Occipital lobe (tissue), 2 donors: Measurements from ENCODE around the gene CMKLR1. TPM values are rescaled to one million over a fixed set of nuclear protein-coding genes. Genes with fewer than 3 reads are reported as not detected.

Experiments
- DNase-seq: peaks from one replicate; lab custom pipeline; 2025; lab: John Stamatoyannopoulos, UW
- total RNA-seq: library from RNA; depleted of rRNA; stranded (reverse); fragments of >200 nt; gene quantifications from one replicate; pipeline ENCODE4 v1.2.3, GENCODE V29; 2014

The CMKLR1 gene
- total RNA-seq, 1 donor from 2014 or later = 1.7 TPM

- no peak for DNase-seq
Observed at GRCh38 chr12:108335349-108336119, 3.6 kb downstream of the CMKLR1 start.

- peak; percentile 46 for DNase-seq
Observed at GRCh38 chr12:108333898-108334699, 5.0 kb downstream of the CMKLR1 start.

GRCh38 chr12:108332791-108333382 is 6.2 kb downstream of the CMKLR1 start:
- no peak for DNase-seq

- no peak for DNase-seq
Observed at GRCh38 chr12:108328420-108328819, 10.7 kb downstream of the CMKLR1 start.

GRCh38 chr12:108327621-108328344 is 11.3 kb downstream of the CMKLR1 start:
- DNase-seq = no peak

GRCh38 chr12:108326254-108326750 is 12.8 kb downstream of the CMKLR1 start:
- DNase-seq = no peak

GRCh38 chr12:108325549-108325948 is 13.6 kb downstream of the CMKLR1 start:
- DNase-seq = no peak

- no peak for DNase-seq
Observed at GRCh38 chr12:108325018-108325358, 14.1 kb downstream of the CMKLR1 start.

- DNase-seq = no peak
Observed at GRCh38 chr12:108324351-108325017, 14.6 kb downstream of the CMKLR1 start.

GRCh38 chr12:108323581-108323980 is 15.5 kb downstream of the CMKLR1 start:
- no peak for DNase-seq

- DNase-seq = no peak
Observed at GRCh38 chr12:108322998-108323397, 16.1 kb downstream of the CMKLR1 start.

GRCh38 chr12:108321688-108322087 is 17.4 kb downstream of the CMKLR1 start:
- no peak for DNase-seq

- DNase-seq = no peak
Observed at GRCh38 chr12:108320507-108321293, 18.4 kb downstream of the CMKLR1 start.

GRCh38 chr12:108319277-108320234 is 19.6 kb downstream of the CMKLR1 start:
- no peak for DNase-seq

- DNase-seq = peak; percentile 29
Observed at GRCh38 chr12:108318472-108319275, 20.4 kb downstream of the CMKLR1 start.

GRCh38 chr12:108317308-108318234 is 21.5 kb downstream of the CMKLR1 start:
- no peak for DNase-seq
